Upper lobe of right lung (tissue), 1 donor: ENCODE results near the gene RBM8A. TPM values are rescaled to one million over a fixed set of nuclear protein-coding genes. Genes with fewer than 3 reads are reported as not detected.

Experiments used
- ATAC-seq: fragments of 200-7000 bp; cut with Tn5 transposase; one replicate; pipeline ENCODE4 v1.9.1; 2020; ENCODE audit warnings: mild to moderate bottlenecking, moderate library complexity
- DNase-seq: peaks from one replicate; pipeline ENCODE4 v3.0.0-alpha.2; 2020
- H3K27ac ChIP-seq: fragments of 200-600 bp; one replicate; pipeline ENCODE4 v1.8.0; 2022
- H3K27me3 ChIP-seq: fragments of 200-600 bp; one replicate; pipeline ENCODE4 v1.8.0; 2022; ENCODE audit warnings: mild to moderate bottlenecking
- H3K36me3 ChIP-seq: fragments of 200-600 bp; one replicate; pipeline ENCODE4 v1.8.0; 2022
- H3K4me1 ChIP-seq: fragments of 200-600 bp; one replicate; pipeline ENCODE4 v1.8.0; 2022
- H3K4me3 ChIP-seq: fragments of 200-600 bp; one replicate; pipeline ENCODE4 v1.8.0; 2022; ENCODE audit warnings: mild to moderate bottlenecking
- H3K9me3 ChIP-seq: fragments of 200-600 bp; one replicate; pipeline ENCODE4 v1.8.0; 2022
- intact Hi-C: fragments of 100-400 bp; cut with DNase I; formaldehyde crosslinking; loops from one replicate; pipeline ENCODE4 v1.11.0; 2022
- total RNA-seq: library from RNA; stranded (reverse); fragmentation: NEBNext Ultra II Directional; extraction: Animal tissue kit (Norgen Biotek cat#: 25700); gene quantifications from one replicate; pipeline ENCODE4 v1.2.1, GENCODE V29; 2021
- TF ChIP-seq, protein P1 (sequence below): fragments of 200-600 bp; IDR thresholded peaks from one replicate; pipeline ENCODE4 v1.8.0; 2022; ENCODE audit warnings: antibody characterized with exemption
- donor health status: DM: no; HTN: yes; CAD: no; lungs with severe emphysema.

The RBM8A gene
- total RNA-seq, 1 donor from 2014 or later: 102 TPM

DNA sequence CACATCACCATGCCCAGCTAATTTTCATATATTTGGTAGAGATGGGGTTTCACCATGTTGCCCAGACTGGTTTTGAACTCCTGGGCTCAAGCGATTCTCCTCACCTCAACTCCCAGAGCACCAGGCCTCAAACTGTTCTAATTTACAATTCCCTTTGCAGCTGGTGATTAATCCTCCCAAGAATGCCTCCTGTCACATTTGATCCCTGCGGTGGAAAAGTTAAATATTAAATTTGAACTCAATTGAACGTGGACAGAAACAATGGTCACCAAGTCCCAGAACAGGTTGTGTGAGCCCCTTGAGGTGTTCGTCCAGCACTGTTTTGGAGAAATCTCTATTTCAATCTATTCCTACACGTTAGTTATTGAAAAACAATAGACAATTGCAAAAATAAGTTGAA lies 39.7 kb downstream of the RBM8A start:
- no peak for DNase-seq

DNA sequence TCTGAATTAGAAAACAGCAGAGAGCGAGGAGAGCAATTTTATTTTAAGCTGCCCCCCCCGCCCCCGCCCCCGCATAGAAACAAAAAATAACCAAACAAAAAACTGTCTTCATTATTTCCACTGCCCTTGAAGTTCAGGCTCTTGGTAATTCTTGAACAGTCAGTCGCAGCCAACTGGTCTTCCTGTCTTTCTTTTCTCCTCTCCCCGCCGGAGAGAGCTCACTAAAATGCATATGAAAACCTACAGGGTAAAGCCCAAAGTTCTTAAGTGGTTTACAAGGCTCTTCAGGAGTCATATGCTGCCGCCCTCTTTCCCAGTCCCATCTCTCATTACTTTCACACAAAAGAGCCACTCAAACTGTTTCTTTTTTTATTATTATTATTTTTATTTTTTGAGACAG lies 40.5 kb downstream of the RBM8A start:
- H3K4me3 ChIP-seq: no peak overlapping the region
- no peaks in the 10 kb centered on the region for H3K36me3 ChIP-seq
- H3K27me3 ChIP-seq: no peaks in the 10 kb centered on the region
- DNase-seq: no peak
- intact Hi-C loops: no loop called here
- no peaks in the 10 kb centered on the region for H3K9me3 ChIP-seq
- H3K4me1 ChIP-seq: peaks cover 15% of the 10 kb centered on the region
- H3K27ac ChIP-seq: no peak overlapping the region
- TF ChIP-seq, protein P1, sequence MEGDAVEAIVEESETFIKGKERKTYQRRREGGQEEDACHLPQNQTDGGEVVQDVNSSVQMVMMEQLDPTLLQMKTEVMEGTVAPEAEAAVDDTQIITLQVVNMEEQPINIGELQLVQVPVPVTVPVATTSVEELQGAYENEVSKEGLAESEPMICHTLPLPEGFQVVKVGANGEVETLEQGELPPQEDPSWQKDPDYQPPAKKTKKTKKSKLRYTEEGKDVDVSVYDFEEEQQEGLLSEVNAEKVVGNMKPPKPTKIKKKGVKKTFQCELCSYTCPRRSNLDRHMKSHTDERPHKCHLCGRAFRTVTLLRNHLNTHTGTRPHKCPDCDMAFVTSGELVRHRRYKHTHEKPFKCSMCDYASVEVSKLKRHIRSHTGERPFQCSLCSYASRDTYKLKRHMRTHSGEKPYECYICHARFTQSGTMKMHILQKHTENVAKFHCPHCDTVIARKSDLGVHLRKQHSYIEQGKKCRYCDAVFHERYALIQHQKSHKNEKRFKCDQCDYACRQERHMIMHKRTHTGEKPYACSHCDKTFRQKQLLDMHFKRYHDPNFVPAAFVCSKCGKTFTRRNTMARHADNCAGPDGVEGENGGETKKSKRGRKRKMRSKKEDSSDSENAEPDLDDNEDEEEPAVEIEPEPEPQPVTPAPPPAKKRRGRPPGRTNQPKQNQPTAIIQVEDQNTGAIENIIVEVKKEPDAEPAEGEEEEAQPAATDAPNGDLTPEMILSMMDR: no peak
- ATAC-seq: no peak

More for the DNA sequence above, 39.7 kb downstream of the RBM8A start:
- no peak for ATAC-seq
- H3K4me1 ChIP-seq: peaks cover 20% of the 10 kb centered on the region
- H3K9me3 ChIP-seq: no peaks in the 10 kb centered on the region
- intact Hi-C loops: no loop called here
- H3K27ac ChIP-seq: no peak overlapping the region
- TF ChIP-seq, protein P1: no peak
- no peak overlapping the region for H3K4me3 ChIP-seq
- H3K36me3 ChIP-seq: no peaks in the 10 kb centered on the region
- H3K27me3 ChIP-seq: no peaks in the 10 kb centered on the region

DNA sequence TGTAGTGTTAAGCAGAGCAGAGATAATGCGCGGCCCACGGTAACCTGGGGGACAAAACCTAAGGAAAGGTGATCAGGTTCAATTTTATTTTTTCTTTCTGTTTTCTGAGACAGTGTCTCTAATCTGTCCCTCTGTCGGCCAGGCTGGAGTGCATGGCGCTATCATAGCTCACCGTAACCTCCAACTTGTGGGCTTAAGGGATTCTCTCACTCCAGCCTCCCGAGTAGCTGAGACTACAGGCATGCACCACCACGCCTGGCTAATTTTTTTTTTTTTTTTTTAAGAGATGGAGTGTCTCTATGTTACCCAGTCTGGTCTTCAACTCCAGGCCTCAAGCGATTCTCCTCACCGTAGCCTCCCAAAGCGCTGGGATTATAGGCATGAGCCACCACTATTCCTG lies 40.9 kb downstream of the RBM8A start:
- H3K27me3 ChIP-seq: no peaks in the 10 kb centered on the region
- peaks cover 11% of the 10 kb centered on the region for H3K4me1 ChIP-seq
- no peak overlapping the region for H3K27ac ChIP-seq
- H3K9me3 ChIP-seq: no peaks in the 10 kb centered on the region
- intact Hi-C loops: no loop called here
- ATAC-seq: no peak
- no peaks in the 10 kb centered on the region for H3K36me3 ChIP-seq
- peak overlapping the region; percentile 66 for H3K4me3 ChIP-seq
- no peak for DNase-seq
- TF ChIP-seq, protein P1: no peak

DNA sequence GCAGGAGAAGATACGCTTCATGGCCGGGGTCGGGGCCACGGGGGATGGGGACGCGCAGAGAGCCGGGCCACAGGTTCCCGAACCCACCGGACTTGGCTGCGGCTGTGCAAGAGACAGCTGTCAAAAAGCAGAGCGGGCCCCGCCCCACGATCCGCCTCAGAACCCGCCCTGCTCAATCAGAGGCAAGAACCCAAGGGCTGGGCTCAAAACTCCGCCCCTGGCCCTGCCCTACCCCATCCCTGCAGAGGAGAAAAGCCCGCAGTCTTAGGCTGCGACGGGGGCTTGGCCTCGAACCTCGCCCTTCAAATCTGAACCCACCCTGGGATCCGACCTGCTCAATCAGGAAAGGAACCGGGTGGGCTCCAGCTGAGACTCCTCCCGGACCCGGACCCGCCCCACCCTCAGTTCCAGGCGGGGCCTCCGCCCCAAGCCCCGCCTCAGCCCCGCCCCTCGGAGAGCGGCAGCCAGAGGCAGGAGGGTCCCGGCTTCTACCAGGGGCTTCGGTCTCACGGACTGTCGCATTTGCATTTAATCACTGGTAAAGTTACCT lies 41.5 kb downstream of the RBM8A start, which contains the start of gene ANKRD35:
Gene ANKRD35, minus strand, starts transcription at position 129 of the 550 bp plus-strand sequence. Its CDS starts 108 bp downstream, at position 21.
- Histone ChIP-seq H3K4me3 (peak within 1 kb of the TSS; percentile 66), H3K4me1 (peaks cover 5% of the 10 kb centered on the region), H3K27ac (no peak within 1 kb of the TSS), H3K36me3 (no peaks in the 10 kb centered on the region), H3K9me3 (no peaks in the 10 kb centered on the region), H3K27me3 (no peaks in the 10 kb centered on the region)
- ATAC-seq (peak; percentile 97), DNase-seq (peak; percentile 93)
- TF ChIP-seq, protein P1: no peak
- intact Hi-C loops: no loop called here

DNA sequence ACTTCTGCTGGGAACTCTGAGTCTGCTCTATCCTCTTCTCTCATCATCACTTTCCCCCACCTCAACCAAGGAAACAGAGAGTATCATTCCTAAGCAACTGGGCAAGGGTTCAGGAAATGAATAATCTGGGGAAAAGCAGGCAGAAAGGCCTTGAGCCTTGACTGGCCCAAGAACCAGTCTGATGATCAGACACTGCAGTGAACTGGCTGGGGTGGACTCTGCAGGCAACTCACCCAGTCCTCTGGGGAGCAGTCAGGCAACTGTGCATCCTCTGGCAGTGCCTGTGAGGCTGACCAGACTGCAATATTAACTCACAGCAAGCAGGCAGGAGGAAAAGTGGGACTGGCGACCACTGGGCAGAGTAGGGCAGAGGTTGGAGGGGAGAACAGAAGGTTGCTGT lies 42.6 kb downstream of the RBM8A start:
- H3K9me3 ChIP-seq: no peaks in the 10 kb centered on the region
- H3K27ac ChIP-seq: no peak overlapping the region
- no peak for DNase-seq
- intact Hi-C loops: no loop called here
- H3K36me3 ChIP-seq: no peaks in the 10 kb centered on the region
- ATAC-seq: no peak
- H3K27me3 ChIP-seq: no peaks in the 10 kb centered on the region
- no peaks in the 10 kb centered on the region for H3K4me1 ChIP-seq
- no peak overlapping the region for H3K4me3 ChIP-seq
- TF ChIP-seq, protein P1: no peak

DNA sequence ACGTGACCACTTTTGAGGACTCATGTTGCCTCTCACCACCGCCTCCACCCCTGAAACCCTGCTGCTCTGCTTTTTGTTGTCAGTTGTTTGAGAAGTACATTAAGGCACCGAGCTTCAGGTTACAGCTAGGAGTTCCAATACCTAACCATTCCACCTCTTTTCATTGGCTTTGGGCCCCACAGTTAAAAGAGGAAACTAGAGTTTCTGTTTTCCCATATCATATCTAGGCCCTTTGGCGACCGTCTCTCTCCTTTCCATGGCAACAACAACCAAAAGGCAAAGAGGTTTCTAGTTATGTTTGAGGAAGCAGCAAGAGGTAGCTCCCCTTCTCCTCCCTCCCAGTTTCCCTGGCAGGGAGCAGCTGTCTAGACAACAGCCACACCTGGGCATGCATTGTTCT lies 47.5 kb downstream of the RBM8A start:
- Histone ChIP-seq H3K9me3 (no peaks in the 10 kb centered on the region), H3K4me3 (no peak overlapping the region), H3K27me3 (no peaks in the 10 kb centered on the region), H3K4me1 (no peaks in the 10 kb centered on the region), H3K36me3 (no peaks in the 10 kb centered on the region), H3K27ac (no peak overlapping the region)
- ATAC-seq: no peak
- DNase-seq: no peak
- TF ChIP-seq, protein P1: no peak
- intact Hi-C loops: no loop called here
